Uterus (tissue), 4 donors: Measurements from ENCODE around the gene SGMS1. TPM values are rescaled to one million over a fixed set of nuclear protein-coding genes. Genes with fewer than 3 reads are reported as not detected.

Experiments
- DNase-seq, 2 donors: peaks; one replicate each; pipeline ENCODE4 v3.0.0-alpha.2; 2019 to 2020
- H3K27ac ChIP-seq, 2 donors: fragments of 200-600 bp; sonication (generic); 1 replicate in 1 of 2; 2 replicates in 1 of 2; pipeline ENCODE4 v1.5.1; 2016 to 2018
- H3K27me3 ChIP-seq, 2 donors: fragments of 200-600 bp; sonication (generic); one replicate each; pipeline ENCODE4 v1.5.1; 2018 to 2019; ENCODE audit warnings: control low read depth in 1 of 2
- H3K36me3 ChIP-seq, 2 donors: fragments of 200-600 bp; sonication (generic); one replicate each; pipeline ENCODE4 v1.5.1; 2019; ENCODE audit warnings: control low read depth in 1 of 2
- H3K4me1 ChIP-seq, 2 donors: fragments of 200-600 bp; sonication (generic); one replicate each; pipeline ENCODE4 v1.5.1; 2018 to 2019; ENCODE audit warnings: control low read depth in 1 of 2
- H3K4me3 ChIP-seq, 2 donors: fragments of 200-600 bp; sonication (generic); 1 replicate in 1 of 2; 2 replicates in 1 of 2; pipeline ENCODE4 v1.5.1; 2018 to 2019; ENCODE audit warnings: mild to moderate bottlenecking in 1 of 2
- H3K9me3 ChIP-seq, 2 donors: fragments of 200-600 bp; sonication (generic); one replicate each; pipeline ENCODE4 v1.5.1; 2019; ENCODE audit warnings: control low read depth in 1 of 2
- POLR2A ChIP-seq, 2 donors: fragments of 450-650 bp; IDR thresholded peaks; one replicate each; pipeline ENCODE4 v1.6.1; 2016; ENCODE audit warnings: antibody characterized with exemption in 2 of 2, mild to moderate bottlenecking in 1 of 2, moderate library complexity in 1 of 2
- intact Hi-C: fragments of 100-400 bp; cut with DNase I; formaldehyde crosslinking; loops from one replicate; pipeline ENCODE4 v1.15.1; 2023; ENCODE audit warnings: low total_unique reads
- total RNA-seq, 4 donors: library from RNA; depleted of rRNA in 3 of 4; stranded (reverse); fragments of >200 nt in 3 of 4; gene quantifications; one replicate each; pipeline versions ENCODE4 v1.1.0 to v1.2.4, GENCODE V29; 2014 to 2023
- TF ChIP-seq, protein P1 (sequence below), 4 experiments: fragments of 200-600 bp in 2 of 4; fragments of 450-650 bp in 2 of 4; sonication (generic) in 2 of 4; IDR thresholded peaks; one replicate each; pipeline ENCODE4 v1.5.1; 2016 to 2019; ENCODE audit warnings: antibody characterized with exemption in 4 of 4, mild to moderate bottlenecking in 2 of 4, moderate library complexity in 1 of 4
- donor health status: DM: yes; HTN: yes; CAD: no.

Gene SGMS1
- total RNA-seq, 4 donors from 2014 or later: 38.0 to 102 (median 57.7) TPM

DNA sequence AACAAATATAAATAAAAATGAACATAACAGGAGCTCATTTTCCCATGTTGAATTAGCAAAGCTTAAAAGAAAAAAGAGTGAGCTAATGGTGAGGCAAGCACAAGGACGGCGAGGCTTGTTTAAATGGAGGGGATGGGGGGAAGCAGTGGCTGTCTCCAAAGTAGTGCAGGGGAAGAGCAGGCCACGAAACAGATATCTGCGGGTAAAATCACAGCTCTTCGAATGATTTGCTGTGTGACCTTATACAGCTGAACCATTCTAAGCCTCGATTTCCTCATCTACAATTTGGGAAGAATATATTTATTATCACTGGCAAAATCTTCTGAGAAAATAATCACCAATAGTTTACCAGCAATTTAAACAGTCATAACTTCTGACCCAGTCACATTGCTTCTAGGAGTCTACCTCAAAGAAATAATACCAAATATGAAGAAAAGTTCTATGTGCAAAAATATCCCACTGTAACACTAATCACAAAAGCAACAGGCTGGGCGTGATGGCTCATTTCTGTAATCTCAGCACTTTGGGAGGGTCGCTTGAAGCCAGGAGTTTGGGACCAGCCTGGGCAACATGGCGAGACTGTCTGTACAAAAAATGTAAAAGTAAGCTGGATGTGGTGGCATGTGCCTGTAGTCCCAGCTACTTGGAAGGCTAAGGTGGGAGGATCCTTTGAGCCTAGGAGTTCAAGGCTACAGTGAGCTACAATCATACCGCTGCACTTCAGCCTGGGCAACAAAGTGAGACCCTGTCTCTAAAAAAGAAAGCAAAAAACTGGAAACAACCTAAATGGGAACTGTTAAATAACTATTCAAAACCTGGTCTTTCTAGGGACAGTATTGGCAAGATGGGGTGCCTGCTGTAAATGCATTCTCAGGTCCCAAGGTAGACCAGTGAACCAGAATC is 309.3 kb downstream of the SGMS1 start:
- no peak for TF ChIP-seq POLR2A (IDR thresholded peaks at IDR 0.05)
- TF ChIP-seq, protein P1, sequence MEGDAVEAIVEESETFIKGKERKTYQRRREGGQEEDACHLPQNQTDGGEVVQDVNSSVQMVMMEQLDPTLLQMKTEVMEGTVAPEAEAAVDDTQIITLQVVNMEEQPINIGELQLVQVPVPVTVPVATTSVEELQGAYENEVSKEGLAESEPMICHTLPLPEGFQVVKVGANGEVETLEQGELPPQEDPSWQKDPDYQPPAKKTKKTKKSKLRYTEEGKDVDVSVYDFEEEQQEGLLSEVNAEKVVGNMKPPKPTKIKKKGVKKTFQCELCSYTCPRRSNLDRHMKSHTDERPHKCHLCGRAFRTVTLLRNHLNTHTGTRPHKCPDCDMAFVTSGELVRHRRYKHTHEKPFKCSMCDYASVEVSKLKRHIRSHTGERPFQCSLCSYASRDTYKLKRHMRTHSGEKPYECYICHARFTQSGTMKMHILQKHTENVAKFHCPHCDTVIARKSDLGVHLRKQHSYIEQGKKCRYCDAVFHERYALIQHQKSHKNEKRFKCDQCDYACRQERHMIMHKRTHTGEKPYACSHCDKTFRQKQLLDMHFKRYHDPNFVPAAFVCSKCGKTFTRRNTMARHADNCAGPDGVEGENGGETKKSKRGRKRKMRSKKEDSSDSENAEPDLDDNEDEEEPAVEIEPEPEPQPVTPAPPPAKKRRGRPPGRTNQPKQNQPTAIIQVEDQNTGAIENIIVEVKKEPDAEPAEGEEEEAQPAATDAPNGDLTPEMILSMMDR (IDR thresholded peaks at IDR 0.05): no peak
- no peaks in the 10 kb centered on the region for H3K9me3 ChIP-seq
- no peak for DNase-seq
- no peaks in the 10 kb centered on the region for H3K4me1 ChIP-seq
- intact Hi-C loops: no loop called here
- no peak overlapping the region for H3K27ac ChIP-seq
- no peaks in the 10 kb centered on the region for H3K27me3 ChIP-seq
- no peak overlapping the region for H3K4me3 ChIP-seq
- no peaks in the 10 kb centered on the region for H3K36me3 ChIP-seq

DNA sequence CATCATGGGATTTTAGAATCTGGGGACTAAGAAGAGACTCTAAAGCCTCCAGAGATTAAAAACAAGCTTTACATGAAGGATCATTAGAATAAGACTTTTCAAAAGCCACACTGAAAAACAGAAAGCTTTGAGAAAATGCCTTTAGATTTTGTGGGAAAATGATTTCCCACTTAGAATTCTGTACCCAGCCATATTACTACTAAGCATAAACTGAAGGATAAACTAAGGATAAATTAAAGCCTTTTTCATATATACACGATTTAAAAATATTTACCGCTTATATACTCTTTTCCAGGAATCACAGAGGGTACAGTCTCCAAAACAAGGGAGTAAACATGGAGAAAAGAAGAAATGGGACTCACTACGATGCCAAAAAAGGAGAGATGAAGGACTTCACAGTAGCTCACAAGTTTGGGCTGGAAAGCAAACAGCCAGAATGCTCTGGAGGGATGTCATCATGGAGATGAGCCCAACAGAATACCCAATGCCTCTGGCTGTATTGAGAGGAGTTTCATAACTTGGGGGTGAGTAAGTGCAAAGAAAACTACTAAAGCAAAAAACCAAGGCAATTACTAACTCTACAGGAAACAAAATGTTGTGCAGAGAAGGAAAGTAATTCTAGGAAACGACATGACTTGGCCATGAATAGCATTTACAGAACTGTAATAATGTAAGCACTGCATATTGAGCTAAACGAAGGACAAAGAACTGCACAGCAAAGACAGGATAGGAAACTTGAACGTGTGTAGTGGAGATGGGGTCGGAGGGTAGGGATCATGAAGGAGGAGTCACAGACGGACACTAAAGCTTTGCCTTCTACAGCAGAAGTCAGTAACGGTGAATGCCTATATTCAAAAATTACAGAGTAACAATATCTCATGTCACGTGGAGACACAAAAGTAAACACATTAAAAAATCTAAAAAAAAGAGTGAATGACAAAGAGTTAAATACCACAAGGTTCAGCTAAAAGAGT is 311.0 kb downstream of the SGMS1 start:
- no peaks in the 10 kb centered on the region for H3K4me1 ChIP-seq
- no peak overlapping the region for H3K4me3 ChIP-seq
- DNase-seq: no peak
- no peaks in the 10 kb centered on the region for H3K9me3 ChIP-seq
- intact Hi-C loops: no loop called here
- TF ChIP-seq, protein P1 (IDR thresholded peaks at IDR 0.05): no peak
- TF ChIP-seq POLR2A (IDR thresholded peaks at IDR 0.05): no peak
- H3K27ac ChIP-seq: no peak overlapping the region
- H3K27me3 ChIP-seq: no peaks in the 10 kb centered on the region
- H3K36me3 ChIP-seq: no peaks in the 10 kb centered on the region

DNA sequence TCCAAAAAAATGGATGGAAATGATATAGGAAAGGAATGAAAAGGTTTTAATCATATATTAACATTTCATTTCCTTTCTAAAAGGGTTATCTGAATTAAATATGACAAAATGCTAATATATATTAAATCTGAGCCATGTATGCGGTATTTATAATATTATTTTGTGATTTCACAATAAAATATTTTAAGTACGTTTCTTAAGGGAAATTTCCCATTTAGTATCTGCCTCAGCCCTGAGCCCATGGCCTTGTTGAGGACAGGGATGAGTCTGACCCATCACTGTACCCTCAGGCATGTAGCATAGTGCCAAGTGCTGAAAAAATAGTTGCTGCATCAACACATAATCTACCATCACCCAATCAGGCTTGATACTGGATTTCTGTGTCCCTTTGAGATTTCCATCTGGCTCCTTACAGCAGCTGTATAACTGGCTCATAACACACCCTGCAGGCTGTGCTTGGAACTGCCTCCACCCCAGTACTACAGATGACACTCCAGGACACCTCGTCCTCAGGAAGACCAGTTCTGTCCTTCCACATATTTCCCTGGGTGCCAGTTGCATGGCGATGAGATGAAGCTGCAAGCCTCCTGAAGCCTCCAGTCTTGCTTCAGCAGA is 313.1 kb downstream of the SGMS1 start:
- H3K36me3 ChIP-seq: no peaks in the 10 kb centered on the region
- no peak for DNase-seq
- TF ChIP-seq, protein P1 (IDR thresholded peaks at IDR 0.05): no peak
- no peak for TF ChIP-seq POLR2A (IDR thresholded peaks at IDR 0.05)
- intact Hi-C loops: no loop called here
- H3K27me3 ChIP-seq: no peaks in the 10 kb centered on the region
- no peaks in the 10 kb centered on the region for H3K9me3 ChIP-seq
- no peak overlapping the region for H3K4me3 ChIP-seq
- H3K4me1 ChIP-seq: no peaks in the 10 kb centered on the region
- H3K27ac ChIP-seq: no peak overlapping the region

DNA sequence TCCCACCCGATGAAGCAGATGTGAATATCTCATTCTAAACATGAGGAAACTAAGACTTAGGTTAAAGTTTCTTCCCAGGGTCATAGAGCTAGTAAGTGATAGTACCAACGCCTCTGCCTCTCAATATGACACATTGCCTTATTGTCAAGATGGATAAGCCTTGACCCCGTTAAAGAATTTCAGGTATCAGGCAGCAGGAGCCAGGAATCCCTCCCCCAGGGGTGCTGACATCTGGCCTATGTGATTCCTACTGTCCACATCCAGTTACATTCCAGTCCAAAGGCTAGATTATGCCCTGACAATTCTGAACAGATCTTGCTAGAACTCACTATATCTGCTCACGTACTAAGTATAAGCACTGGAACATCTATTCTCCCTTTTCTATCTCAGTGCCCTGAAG is 314.4 kb downstream of the SGMS1 start:
- TF ChIP-seq, protein P1 (IDR thresholded peaks at IDR 0.05): no peak
- no peak for TF ChIP-seq POLR2A (IDR thresholded peaks at IDR 0.05)
- no peak overlapping the region for H3K27ac ChIP-seq
- intact Hi-C loops: no loop called here
- no peak overlapping the region for H3K4me3 ChIP-seq
- no peak for DNase-seq
- no peaks in the 10 kb centered on the region for H3K4me1 ChIP-seq
- H3K27me3 ChIP-seq: no peaks in the 10 kb centered on the region
- no peaks in the 10 kb centered on the region for H3K36me3 ChIP-seq
- H3K9me3 ChIP-seq: no peaks in the 10 kb centered on the region
